Adipocyte (in vitro differentiated cells): Measurements from ENCODE around the gene HOXA7.

Experiments
- DNase-seq: peaks from one replicate; pipeline ENCODE4 v3.0.0-alpha.2; 2015; ENCODE audit warnings: low read depth
- H3K27me3 ChIP-seq: replicated peaks from 2 replicates; pipeline ENCODE4 v1.7.0; 2013; ENCODE audit warnings: mild to moderate bottlenecking, low read length, moderate library complexity; ENCODE audit not compliant: control insufficient read depth, insufficient read depth
- H3K36me3 ChIP-seq: 2 replicates; pipeline ENCODE4 v1.7.0; 2013; ENCODE audit warnings: low read length, mild to moderate bottlenecking, moderate library complexity; ENCODE audit not compliant: control insufficient read depth, insufficient read depth, severe bottlenecking
- H3K4me1 ChIP-seq: 2 replicates; pipeline ENCODE4 v1.7.0; 2013; ENCODE audit warnings: mild to moderate bottlenecking, low read length, moderate library complexity; ENCODE audit not compliant: control insufficient read depth, insufficient read depth
- H3K4me3 ChIP-seq: 2 replicates; pipeline ENCODE4 v1.7.0; 2013; ENCODE audit warnings: mild to moderate bottlenecking, low read length, moderate library complexity
- H3K9ac ChIP-seq: 2 replicates; pipeline ENCODE4 v1.7.0; 2013; ENCODE audit warnings: mild to moderate bottlenecking, low read length, moderate library complexity
- H3K9me3 ChIP-seq: 2 replicates; pipeline ENCODE4 v1.7.0; 2013; ENCODE audit warnings: mild to moderate bottlenecking, low read length, moderate library complexity; ENCODE audit not compliant: control insufficient read depth

Gene HOXA7

GRCh38 chr7:27159266-27160144 is 3.0 kb upstream of the HOXA7 start:
- Histone ChIP-seq H3K9me3 (no peaks in the 10 kb centered on the region), H3K36me3 (peaks cover 5% of the 10 kb centered on the region), H3K9ac (peak overlapping the region; percentile 90), H3K4me3 (peak overlapping the region; percentile 88), H3K27me3 (no peaks in the 10 kb centered on the region), H3K4me1 (peaks cover 32% of the 10 kb centered on the region)
- no peak for DNase-seq

- no peak for DNase-seq
- H3K27me3 ChIP-seq = no peaks in the 10 kb centered on the region
- H3K4me3 ChIP-seq = no peak overlapping the region
- peaks cover 40% of the 10 kb centered on the region for H3K4me1 ChIP-seq
- no peaks in the 10 kb centered on the region for H3K9me3 ChIP-seq
- peaks cover 5% of the 10 kb centered on the region for H3K36me3 ChIP-seq
- no peak overlapping the region for H3K9ac ChIP-seq
These were observed 2.2 kb upstream of the HOXA7 start for GRCh38 chr7:27158436-27159265.

GRCh38 chr7:27157702-27158431 is 1.4 kb upstream of the HOXA7 start:
- H3K9ac ChIP-seq = no peak overlapping the region
- H3K27me3 ChIP-seq = no peaks in the 10 kb centered on the region
- H3K9me3 ChIP-seq = no peaks in the 10 kb centered on the region
- H3K36me3 ChIP-seq = peaks cover 2% of the 10 kb centered on the region
- peaks cover 44% of the 10 kb centered on the region for H3K4me1 ChIP-seq
- H3K4me3 ChIP-seq = no peak overlapping the region
- no peak for DNase-seq

GRCh38 chr7:27156916-27157701 is 634 bp upstream of the HOXA7 start:
- Histone ChIP-seq H3K4me1 (peaks cover 42% of the 10 kb centered on the region), H3K9ac (peak overlapping the region; percentile 97), H3K27me3 (no peaks in the 10 kb centered on the region), H3K9me3 (no peaks in the 10 kb centered on the region), H3K36me3 (no peaks in the 10 kb centered on the region), H3K4me3 (peak overlapping the region; percentile 94)
- DNase-seq = no peak

- no peaks in the 10 kb centered on the region for H3K9me3 ChIP-seq
- no peaks in the 10 kb centered on the region for H3K36me3 ChIP-seq
- H3K4me3 ChIP-seq = peak overlapping the region; percentile 94
- H3K9ac ChIP-seq = peak overlapping the region; percentile 97
- no peaks in the 10 kb centered on the region for H3K27me3 ChIP-seq
- peaks cover 39% of the 10 kb centered on the region for H3K4me1 ChIP-seq
- no peak for DNase-seq
These were observed 513 bp downstream of the HOXA7 start for GRCh38 chr7:27155816-27156507.

- no peaks in the 10 kb centered on the region for H3K27me3 ChIP-seq
- H3K9ac ChIP-seq = peak overlapping the region; percentile 97
- no peak for DNase-seq
- H3K36me3 ChIP-seq = no peaks in the 10 kb centered on the region
- H3K4me3 ChIP-seq = peak overlapping the region; percentile 94
- H3K9me3 ChIP-seq = no peaks in the 10 kb centered on the region
- H3K4me1 ChIP-seq = peaks cover 35% of the 10 kb centered on the region
These were observed 1.3 kb downstream of the HOXA7 start for GRCh38 chr7:27154901-27155815.

- DNase-seq = no peak
- peak overlapping the region; percentile 94 for H3K4me3 ChIP-seq
- H3K27me3 ChIP-seq = no peaks in the 10 kb centered on the region
- H3K9ac ChIP-seq = peak overlapping the region; percentile 97
- peaks cover 34% of the 10 kb centered on the region for H3K4me1 ChIP-seq
- H3K9me3 ChIP-seq = no peaks in the 10 kb centered on the region
- no peaks in the 10 kb centered on the region for H3K36me3 ChIP-seq
These were observed 2.1 kb downstream of the HOXA7 start for GRCh38 chr7:27154369-27154768.

GRCh38 chr7:27153526-27153925 is 2.9 kb downstream of the HOXA7 start:
- no peak for DNase-seq
- Histone ChIP-seq H3K27me3 (no peaks in the 10 kb centered on the region), H3K36me3 (no peaks in the 10 kb centered on the region), H3K4me1 (peaks cover 39% of the 10 kb centered on the region), H3K9ac (peak overlapping the region; percentile 97), H3K9me3 (no peaks in the 10 kb centered on the region), H3K4me3 (peak overlapping the region; percentile 94)

- no peaks in the 10 kb centered on the region for H3K36me3 ChIP-seq
- peak overlapping the region; percentile 94 for H3K4me3 ChIP-seq
- peaks cover 43% of the 10 kb centered on the region for H3K4me1 ChIP-seq
- peak overlapping the region; percentile 97 for H3K9ac ChIP-seq
- H3K27me3 ChIP-seq = no peaks in the 10 kb centered on the region
- H3K9me3 ChIP-seq = no peaks in the 10 kb centered on the region
- DNase-seq = no peak
These were observed 3.5 kb downstream of the HOXA7 start for GRCh38 chr7:27152816-27153442.
